ENCODE measurements around the gene TTLL11.

Gene TTLL11

DNA sequence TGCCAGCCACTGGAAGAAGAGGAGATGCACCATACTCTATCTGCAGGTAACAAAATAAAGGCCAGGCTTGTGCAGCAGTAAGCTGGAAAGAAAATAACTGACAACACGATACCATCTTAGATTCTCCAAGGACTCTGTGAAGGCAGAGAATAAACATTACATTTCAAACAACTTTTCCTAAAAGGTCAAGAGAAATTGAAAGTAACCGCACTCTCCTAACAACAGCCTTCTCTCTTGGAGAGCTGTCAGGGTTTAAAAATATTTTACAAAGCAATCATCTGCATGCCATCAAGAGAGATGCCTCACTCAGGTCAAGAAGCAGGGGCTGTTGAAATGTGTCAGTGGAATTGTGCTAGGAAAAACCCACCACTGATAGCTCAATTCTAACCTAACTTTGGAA, 13.5 kb upstream of the TTLL11 start:
- no peak for DNase-seq

GRCh38 chr9:122103985-122104384, 10.9 kb upstream of the TTLL11 start:
- DNase-seq = no peak

- no peak for DNase-seq
These were observed 9.0 kb upstream of the TTLL11 start for GRCh38 chr9:122102156-122102555.

DNA sequence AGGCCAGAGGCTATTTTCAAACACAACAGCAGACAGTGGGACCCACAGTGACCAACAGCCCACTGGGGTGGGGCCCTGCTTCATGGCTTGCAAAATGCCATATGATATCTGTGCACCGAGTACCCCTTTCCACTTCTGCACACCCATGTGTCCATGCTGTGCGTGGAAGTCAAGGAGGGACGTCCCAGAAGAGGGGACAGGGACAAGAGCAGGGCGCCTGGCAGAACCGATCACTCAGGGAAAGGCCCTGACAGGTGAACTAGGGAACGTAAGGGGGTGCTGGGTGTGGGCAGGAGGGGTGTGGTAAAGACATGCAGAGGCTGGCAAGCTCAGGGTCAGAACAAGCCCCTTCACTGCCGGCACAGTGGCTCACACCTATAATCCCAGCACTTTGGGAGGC, 7.6 kb upstream of the TTLL11 start:
- DNase-seq = no peak

GRCh38 chr9:122099271-122099869, 6.3 kb upstream of the TTLL11 start:
- DNase-seq = peak; percentile 38 to 62

DNA sequence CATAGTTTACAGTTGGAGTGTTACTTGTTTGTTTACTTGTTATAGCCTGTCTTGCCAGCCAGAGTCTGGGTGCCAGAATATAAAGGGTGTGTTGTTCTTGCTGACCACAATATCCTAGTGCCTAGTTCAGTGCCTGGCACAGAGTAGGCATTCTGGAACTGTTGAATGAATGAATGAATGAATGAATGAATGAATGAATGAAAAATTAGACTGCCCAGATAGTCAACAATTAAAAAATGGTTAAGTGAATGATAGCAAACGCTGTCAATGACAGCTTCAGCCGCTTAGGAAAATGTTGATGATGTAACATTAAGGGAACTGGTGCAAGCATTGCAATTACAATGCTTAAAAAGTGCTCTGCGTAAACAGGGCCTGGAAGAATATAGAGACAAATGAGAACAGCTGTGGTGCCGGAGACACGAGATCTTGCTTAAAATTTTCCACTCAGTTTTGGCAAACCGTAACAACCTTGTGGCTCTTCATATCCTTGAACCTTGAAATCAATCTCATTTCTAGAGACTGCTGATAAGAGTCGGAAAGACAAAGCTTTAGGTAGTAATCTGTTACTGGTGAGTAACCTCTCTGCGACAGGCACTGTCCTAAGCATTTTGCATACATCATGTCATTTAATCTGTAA, 4.7 kb upstream of the TTLL11 start:
- no peak for DNase-seq

DNA sequence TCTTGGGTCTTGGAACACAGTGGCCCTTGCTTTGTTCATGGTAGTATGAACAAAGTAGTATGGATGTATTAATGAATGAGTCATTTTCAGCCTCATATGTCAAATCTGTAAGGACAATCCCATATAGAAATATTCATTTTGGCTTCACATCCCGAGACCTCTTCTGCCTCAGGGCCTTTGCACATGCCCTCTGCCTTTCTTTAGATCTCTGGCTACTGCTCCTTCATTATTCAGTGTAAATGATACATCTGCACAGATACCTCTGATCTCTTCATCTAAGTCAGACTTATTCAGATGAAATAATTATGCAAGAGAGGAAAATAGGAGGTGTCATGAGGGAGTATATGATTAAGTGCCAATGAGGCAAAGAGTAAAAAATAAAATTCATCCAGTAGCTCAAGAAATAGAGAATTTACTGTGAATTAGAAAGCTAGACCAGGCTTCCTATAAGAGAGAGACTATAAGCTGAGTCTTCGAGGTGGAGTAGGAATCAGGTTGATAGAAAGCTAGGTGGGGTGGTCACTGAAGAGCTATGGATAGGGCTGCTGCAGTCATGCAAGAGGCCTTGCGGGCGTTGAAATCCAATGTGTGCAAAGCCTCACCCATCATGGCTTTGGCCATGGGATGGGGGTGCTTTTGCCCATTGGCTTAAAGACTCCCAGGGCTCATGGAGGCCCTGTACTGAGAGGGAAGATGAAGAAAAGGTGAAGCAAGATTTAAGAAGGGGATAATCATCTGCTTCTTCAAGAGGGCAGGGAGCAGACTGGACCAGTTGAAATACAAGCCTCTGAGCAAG, 3.7 kb upstream of the TTLL11 start:
- DNase-seq = no peak

GRCh38 chr9:122095010-122095767, 2.1 kb upstream of the TTLL11 start:
- DNase-seq = peak in 1 of 2 experiments; percentile 69

GRCh38 chr9:122091682-122092592, 1.2 kb downstream of the TTLL11 start:
- no peak for DNase-seq

DNA sequence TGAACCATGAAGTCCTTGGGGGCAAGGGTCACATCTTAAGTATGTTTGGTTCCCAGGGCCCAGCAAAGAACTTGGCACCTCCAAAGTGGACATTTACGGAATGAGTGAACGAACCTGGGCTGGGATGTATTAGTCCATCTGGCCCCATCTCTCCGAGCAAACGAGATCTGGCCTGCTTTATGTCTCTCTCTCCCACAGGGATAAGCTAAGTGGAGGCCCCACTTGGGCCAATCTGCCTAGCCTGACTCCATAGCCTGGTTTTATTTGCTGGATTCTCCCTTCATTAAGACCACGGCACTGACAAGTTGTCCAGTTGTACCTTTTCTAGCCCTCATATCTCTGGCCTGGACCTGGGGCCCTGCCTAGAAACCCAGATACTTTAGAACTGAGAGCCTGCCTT, 2.1 kb downstream of the TTLL11 start:
- DNase-seq = no peak

GRCh38 chr9:122090287-122090883, 2.7 kb downstream of the TTLL11 start:
- DNase-seq = no peak

DNA sequence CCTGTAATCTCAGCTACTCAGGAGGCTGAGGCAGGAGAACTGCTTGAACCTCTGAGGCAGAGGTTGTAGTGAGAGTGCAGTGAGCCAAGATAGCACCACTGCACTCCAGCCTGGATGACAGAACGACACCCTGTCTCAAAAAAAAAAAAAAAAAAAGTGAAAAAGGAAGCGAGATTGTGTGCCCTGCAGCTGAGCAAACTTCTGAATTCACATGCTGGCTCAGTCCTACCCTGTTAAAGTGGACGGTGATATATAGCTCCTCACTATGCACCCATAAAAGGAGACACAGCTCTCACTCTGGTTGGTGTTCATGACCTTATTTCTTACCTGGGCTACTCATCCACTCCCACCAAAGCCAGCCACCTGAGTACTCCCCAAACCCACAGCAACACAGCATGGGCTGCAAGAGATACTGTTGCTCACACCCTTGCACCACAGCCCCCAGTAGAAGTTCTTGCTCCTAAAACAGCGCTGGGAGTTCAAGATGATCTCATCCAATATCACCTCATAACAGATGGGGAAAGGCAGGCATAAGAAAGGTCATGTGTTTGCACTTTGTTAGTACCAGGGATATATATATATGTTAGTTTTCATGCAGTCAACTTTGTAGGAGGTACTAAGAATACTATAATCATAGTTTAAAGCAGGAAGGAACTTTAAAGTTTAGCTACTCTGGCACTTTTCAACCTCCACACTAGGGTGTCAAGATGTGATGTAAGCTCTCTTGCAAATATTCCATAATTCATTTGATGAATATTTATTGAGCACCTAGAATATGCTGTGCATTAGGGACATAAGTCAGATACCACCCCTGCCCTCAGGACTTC, 4.0 kb downstream of the TTLL11 start:
- no peak for DNase-seq

GRCh38 chr9:122087406-122088200, 5.5 kb downstream of the TTLL11 start:
- DNase-seq = no peak

GRCh38 chr9:122086873-122087272, 6.2 kb downstream of the TTLL11 start:
- DNase-seq = no peak

DNA sequence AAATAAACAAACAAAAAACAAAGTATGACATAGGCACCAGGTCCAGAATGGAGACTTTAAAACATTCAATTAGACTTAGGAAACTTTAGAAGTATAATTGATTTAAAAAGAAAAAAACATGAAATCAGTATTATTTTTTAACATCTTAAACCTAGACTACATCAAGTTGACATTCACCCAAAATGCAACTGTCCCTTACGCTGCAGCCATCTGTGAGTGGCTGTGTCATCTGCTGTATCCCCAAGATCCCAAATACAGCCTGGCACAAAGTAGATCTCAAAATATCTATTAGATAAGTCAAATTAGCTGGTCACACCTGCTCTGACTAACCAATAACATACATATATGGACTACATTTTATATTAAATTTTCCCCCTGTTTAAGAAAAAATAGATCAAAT, 7.8 kb downstream of the TTLL11 start:
- DNase-seq = no peak

DNA sequence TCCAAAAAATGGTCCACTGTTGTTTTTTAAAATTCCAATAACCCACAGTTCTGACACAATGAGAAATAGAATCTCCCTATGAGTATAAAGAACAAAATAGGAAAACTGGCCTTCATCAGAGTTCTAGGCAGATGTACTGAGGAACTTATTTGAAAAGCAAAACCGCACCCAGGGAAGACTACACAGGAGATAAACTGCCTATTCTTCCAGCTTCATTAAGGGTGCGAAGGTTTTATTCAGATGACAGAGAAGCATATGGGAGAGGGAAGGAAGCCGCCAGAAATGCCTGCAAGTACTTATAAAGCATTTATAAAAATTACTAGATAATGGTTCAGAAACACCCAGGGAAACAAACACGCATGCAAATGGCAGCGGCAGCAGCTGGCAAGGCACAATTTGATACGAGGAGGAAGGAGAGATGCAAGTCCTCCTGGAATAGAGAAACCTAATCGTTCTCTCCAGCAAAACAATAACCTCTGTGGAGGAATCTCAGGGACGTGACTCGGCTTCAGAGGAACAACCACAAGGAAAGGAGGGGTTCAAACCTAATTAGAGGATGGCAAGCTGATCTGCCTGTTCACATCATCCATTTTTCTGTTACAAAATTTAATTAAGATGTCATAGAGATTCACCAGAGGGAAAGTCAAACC, 9.0 kb downstream of the TTLL11 start:
- no peak for DNase-seq

GRCh38 chr9:122080986-122081385, 12.1 kb downstream of the TTLL11 start:
- no peak for DNase-seq

GRCh38 chr9:122078557-122078956, 14.6 kb downstream of the TTLL11 start:
- DNase-seq = no peak

DNA sequence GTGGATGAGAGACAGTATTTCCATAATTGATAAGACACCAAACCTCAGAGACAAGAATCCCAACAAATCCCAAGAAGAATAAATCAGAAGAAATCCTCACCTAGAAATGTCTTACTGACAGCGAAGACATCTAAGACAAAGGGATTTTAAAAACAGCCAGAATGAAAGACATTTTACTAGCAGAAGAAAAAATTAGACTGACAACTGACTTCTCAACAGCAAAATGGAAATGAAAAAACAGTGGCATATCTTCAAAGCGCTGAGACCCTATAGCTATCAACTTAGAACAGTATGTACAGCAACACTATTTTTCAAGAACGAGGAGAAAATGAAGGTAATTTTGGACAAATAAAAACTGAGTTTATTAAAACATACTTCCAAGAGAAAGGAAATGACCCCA, 16.3 kb downstream of the TTLL11 start:
- DNase-seq = no peak

DNA sequence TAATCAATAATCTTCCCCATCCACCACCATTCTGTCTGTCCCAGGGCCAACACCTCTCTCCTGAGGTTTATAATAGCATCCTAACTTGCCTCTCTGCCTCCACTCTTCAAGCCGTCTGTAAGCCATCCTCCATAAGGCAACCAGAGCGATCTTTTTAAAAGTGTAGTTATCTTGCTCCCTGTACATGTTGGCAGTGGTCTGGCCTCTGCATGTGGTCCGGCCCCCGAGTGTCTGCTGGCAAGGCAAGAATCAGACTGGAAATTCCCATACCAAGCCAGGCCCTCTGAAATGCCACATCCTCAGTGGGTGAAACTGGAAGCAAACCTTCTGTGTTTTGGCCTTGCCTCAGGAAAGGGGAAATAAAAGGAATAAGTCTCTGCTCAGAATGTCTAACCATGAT, 17.0 kb downstream of the TTLL11 start:
- no peak for DNase-seq

Data from SW 1271 (cell line).